Peyer's patch (tissue), 4 donors: ENCODE results near the gene NCK2.

Experiments
- CTCF ChIP-seq, 6 experiments: fragments of 450-650 bp in 4 of 6; fragments of 200-600 bp in 2 of 6; sonication (generic) in 1 of 6; IDR thresholded peaks; one replicate each; pipeline ENCODE4 v1.5.1; 2017 to 2019; ENCODE audit warnings: antibody characterized with exemption in 6 of 6, mild to moderate bottlenecking in 3 of 6, moderate library complexity in 1 of 6
- POLR2A ChIP-seq, 2 donors: fragments of 450-650 bp; IDR thresholded peaks; one replicate each; pipeline ENCODE4 v1.5.1; 2017; ENCODE audit warnings: antibody characterized with exemption in 2 of 2, mild to moderate bottlenecking in 2 of 2, moderate library complexity in 2 of 2

DNA sequence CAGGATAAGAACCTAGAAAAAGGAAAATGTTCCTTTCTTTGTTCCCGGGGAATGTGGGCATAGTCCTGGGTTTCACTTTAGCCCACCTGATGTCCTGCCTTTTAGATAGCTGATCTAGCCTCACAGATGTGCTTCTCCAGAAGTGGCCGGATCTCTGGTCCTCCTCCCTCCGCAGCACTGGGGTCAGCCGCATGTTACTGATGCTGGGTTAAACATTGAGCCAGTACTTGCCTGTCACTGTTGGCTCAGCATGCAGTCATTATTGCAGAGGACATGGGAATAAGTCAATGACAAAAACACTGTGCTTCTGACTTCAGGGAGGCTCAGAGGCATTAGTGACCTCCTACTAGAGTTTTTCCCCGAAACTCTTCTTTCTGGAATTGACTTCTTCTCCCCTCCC is 27.6 kb downstream of the NCK2 start:
- TF ChIP-seq CTCF (IDR thresholded peaks at IDR 0.05) (no peak), POLR2A (IDR thresholded peaks at IDR 0.05) (no peak)
